Sigmoid colon (tissue), 3 donors: ENCODE measurements around the gene F10.

Experiments used
- POLR2A ChIP-seq, 2 donors: fragments of 450-650 bp; IDR thresholded peaks; one replicate each; pipeline ENCODE4 v1.6.1; 2016; ENCODE audit warnings: antibody characterized with exemption in 2 of 2, mild to moderate bottlenecking in 2 of 2, moderate library complexity in 2 of 2
- TF ChIP-seq, protein P1 (sequence below), 4 experiments: fragments of 450-650 bp in 3 of 4; fragments of 200-600 bp in 1 of 4; IDR thresholded peaks; one replicate each; pipeline ENCODE4 v1.5.1; 2016 to 2019; ENCODE audit warnings: antibody characterized with exemption in 4 of 4, mild to moderate bottlenecking in 3 of 4, moderate library complexity in 2 of 4

DNA sequence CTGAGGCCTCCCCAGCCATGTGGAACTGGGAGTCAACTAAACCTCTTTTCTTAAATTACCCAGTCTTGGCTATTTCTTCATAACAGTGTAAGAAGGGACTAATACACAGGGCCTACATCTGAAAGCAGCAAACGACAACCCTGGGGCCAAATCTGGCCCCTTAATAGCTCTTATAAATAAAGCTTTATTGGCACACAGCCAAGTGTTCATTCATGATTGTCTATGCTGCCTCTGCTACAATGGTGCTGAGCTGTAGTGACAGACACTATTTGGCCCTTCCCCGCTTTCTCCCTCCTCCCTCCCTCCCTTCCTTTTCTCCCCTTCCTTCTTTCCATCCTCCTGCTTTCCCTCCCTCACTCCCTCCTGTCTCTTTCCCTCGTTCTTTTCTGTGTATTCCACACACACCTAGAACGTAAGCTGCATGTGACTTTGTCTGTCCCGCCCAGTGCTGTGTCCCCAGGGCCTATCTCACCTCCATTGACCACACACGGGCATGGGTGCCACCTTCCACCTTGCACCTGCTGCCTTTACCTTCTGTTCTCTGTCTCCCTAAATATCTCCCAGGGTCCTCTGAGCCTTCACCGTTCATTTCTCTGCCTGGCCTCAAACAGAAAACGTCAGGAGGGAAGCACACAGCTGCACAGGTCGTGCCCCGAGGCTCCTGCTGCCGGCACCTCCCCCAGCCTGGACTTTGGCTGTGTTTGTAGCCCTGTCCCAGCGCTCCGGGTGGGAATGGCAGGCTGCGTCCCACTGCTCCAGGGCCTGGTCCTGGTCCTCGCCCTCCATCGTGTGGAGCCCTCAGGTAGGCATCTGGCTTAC is 35.5 kb downstream of the F10 start, which contains the start of gene PROZ:
- TF ChIP-seq, protein P1, sequence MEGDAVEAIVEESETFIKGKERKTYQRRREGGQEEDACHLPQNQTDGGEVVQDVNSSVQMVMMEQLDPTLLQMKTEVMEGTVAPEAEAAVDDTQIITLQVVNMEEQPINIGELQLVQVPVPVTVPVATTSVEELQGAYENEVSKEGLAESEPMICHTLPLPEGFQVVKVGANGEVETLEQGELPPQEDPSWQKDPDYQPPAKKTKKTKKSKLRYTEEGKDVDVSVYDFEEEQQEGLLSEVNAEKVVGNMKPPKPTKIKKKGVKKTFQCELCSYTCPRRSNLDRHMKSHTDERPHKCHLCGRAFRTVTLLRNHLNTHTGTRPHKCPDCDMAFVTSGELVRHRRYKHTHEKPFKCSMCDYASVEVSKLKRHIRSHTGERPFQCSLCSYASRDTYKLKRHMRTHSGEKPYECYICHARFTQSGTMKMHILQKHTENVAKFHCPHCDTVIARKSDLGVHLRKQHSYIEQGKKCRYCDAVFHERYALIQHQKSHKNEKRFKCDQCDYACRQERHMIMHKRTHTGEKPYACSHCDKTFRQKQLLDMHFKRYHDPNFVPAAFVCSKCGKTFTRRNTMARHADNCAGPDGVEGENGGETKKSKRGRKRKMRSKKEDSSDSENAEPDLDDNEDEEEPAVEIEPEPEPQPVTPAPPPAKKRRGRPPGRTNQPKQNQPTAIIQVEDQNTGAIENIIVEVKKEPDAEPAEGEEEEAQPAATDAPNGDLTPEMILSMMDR (IDR thresholded peaks at IDR 0.05), result no peak
- no peak for TF ChIP-seq POLR2A (IDR thresholded peaks at IDR 0.05)
